Measurements from ENCODE around the gene GLYAT.

DNA sequence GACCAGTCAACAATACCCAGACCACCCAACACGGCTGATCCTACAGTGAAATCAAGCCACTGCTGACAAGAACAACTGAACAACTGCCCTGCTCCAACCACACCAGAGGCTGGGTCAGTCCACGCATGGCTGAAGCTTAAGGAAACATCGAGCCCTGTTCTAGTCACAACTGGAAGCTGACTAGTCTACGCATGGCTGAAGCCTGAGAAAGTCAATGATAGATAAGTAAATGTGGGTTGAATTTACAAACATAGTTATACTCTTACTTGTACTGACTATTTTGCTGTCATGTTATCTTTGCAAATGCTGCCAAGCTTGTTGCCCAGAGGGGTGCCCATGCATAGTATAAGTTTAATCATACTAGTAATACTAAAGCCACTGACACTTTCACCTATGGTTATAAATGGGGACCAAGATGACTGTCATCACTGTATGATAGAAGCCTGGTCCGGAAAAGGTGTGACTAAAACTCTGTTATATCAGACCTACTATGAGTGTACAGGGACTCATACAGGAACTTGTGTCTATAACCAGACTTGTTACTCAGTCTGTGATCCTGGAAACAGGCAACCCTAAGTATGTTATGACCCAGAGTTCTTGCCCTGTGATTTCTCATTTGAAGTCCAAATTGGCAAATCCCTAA, 43.4 kb upstream of the GLYAT start:
- TF ChIP-seq POLR2AphosphoS5 (IDR thresholded peaks at IDR 0.05): no peak
- no peak for TF ChIP-seq CTCF (IDR thresholded peaks at IDR 0.05 in 8 of 11, conservative IDR thresholded peaks at IDR 0.05 in 3 of 11)
